B cell (primary cell): Measurements from ENCODE around the gene BRAF. TPM values are rescaled to one million over a fixed set of nuclear protein-coding genes. Genes with fewer than 3 reads are reported as not detected.

Experiments
- ATAC-seq: fragments of 200-7000 bp; cut with Tn5 transposase; one replicate; pipeline ENCODE4 v1.10.0; 2021; ENCODE audit warnings: low read depth, mild to moderate bottlenecking, moderate number of reproducible peaks, moderate library complexity
- CTCF ChIA-PET: fragments of 350-600 bp; sonication (Branson Sonifier 250); formaldehyde crosslinking; loops from one replicate; lab custom pipeline; 2021; ENCODE audit warnings: antibody characterized with exemption, inconsistent platforms; lab: Charles Lee
- POLR2A ChIA-PET: fragments of 350-600 bp; sonication (Branson Sonifier 250); formaldehyde crosslinking; loops from one replicate; lab custom pipeline; 2021; ENCODE audit warnings: antibody characterized with exemption; lab: Charles Lee
- DNase-seq: peaks from one replicate; pipeline ENCODE4 v3.0.0; 2013
- H2AFZ ChIP-seq: 2 replicates; pipeline ENCODE4 v1.6.1; 2012; ENCODE audit warnings: mild to moderate bottlenecking, low read depth, low read length; ENCODE audit not compliant: insufficient read depth, poor library complexity, severe bottlenecking
- H3K27ac ChIP-seq, 2 donors: 1 replicate in 1 of 2; 2 replicates in 1 of 2; pipeline ENCODE4 v1.5.1; 2012 to 2013; ENCODE audit warnings: low read length in 2 of 2, mild to moderate bottlenecking in 2 of 2, moderate library complexity in 1 of 2
- H3K27me3 ChIP-seq, 4 experiments: fragments of 200-600 bp in 1 of 4; sonication (generic) in 1 of 4; replicated peaks in 1 of 4; 1 replicate in 2 of 4; 2 replicates in 2 of 4; pipeline versions ENCODE4 v1.6.1 to v1.7.0; 2013 to 2016; ENCODE audit warnings: low read length in 3 of 4, mild to moderate bottlenecking in 2 of 4, mixed read lengths in 1 of 4, moderate library complexity in 1 of 4; ENCODE audit not compliant: insufficient read depth in 4 of 4, control insufficient read depth in 3 of 4; ENCODE audit errors: control extremely low read depth in 1 of 4
- H3K36me3 ChIP-seq, 2 experiments: replicated peaks in 1 of 2; 1 replicate in 1 of 2; 2 replicates in 1 of 2; pipeline versions ENCODE4 v1.6.1 to v1.7.1; 2013; ENCODE audit warnings: low read length in 1 of 2; ENCODE audit not compliant: insufficient read depth in 2 of 2, control insufficient read depth in 1 of 2; ENCODE audit errors: control extremely low read depth in 1 of 2, extremely low read depth in 1 of 2
- H3K4me1 ChIP-seq, 2 donors: fragments of 200-600 bp in 1 of 2; sonication (generic) in 1 of 2; 1 replicate in 1 of 2; 2 replicates in 1 of 2; pipeline versions ENCODE4 v1.5.1 to v1.6.1; 2013 to 2017; ENCODE audit warnings: low read length in 2 of 2; ENCODE audit not compliant: control insufficient read depth in 2 of 2, insufficient read depth in 2 of 2
- H3K4me2 ChIP-seq: replicated peaks from 2 replicates; pipeline ENCODE3; 2012; ENCODE audit warnings: mild to moderate bottlenecking, low read depth, low read length; ENCODE audit not compliant: poor library complexity, severe bottlenecking
- H3K4me3 ChIP-seq, 5 experiments: fragments of 200-600 bp in 1 of 5; sonication (generic) in 1 of 5; 1 replicate in 3 of 5; 2 replicates in 2 of 5; pipeline versions ENCODE4 v1.5.1 to v1.7.0; 2011 to 2016; ENCODE audit warnings: low read length in 4 of 5, mild to moderate bottlenecking in 4 of 5, low read depth in 2 of 5, control low read depth in 1 of 5, moderate library complexity in 1 of 5; ENCODE audit not compliant: insufficient read depth in 1 of 5; ENCODE audit errors: control extremely low read depth in 1 of 5, extremely low read depth in 1 of 5
- H3K79me2 ChIP-seq: fragments of 200-600 bp; sonication (generic); one replicate; pipeline ENCODE4 v1.6.0; 2016; ENCODE audit warnings: low read length; ENCODE audit not compliant: control insufficient read depth, insufficient read depth
- H3K9ac ChIP-seq: fragments of 200-600 bp; sonication (generic); 2 replicates; pipeline ENCODE4 v1.6.1; 2017; ENCODE audit warnings: mild to moderate bottlenecking, low read length, moderate library complexity
- H3K9me3 ChIP-seq, 3 donors: one replicate each; pipeline versions ENCODE4 v1.6.1 to v1.7.1; 2013; ENCODE audit warnings: low read length in 2 of 3; ENCODE audit not compliant: control insufficient read depth in 2 of 3, insufficient read depth in 1 of 3; ENCODE audit errors: control extremely low read depth in 1 of 3
- H4K20me1 ChIP-seq: 2 replicates; pipeline ENCODE4 v1.6.0; 2012; ENCODE audit warnings: mild to moderate bottlenecking, low read length; ENCODE audit not compliant: insufficient read depth, control insufficient read depth, poor library complexity, severe bottlenecking
- H3K27ac Mint-ChIP-seq: one replicate; pipeline ENCODE4 v1.8.0; 2021; ENCODE audit warnings: mixed read lengths
- H3K27me3 Mint-ChIP-seq: one replicate; pipeline ENCODE4 v1.8.0; 2021; ENCODE audit warnings: mixed read lengths
- H3K4me1 Mint-ChIP-seq: one replicate; pipeline ENCODE4 v1.8.0; 2021; ENCODE audit warnings: mixed read lengths
- H3K4me3 Mint-ChIP-seq: one replicate; pipeline ENCODE4 v1.8.0; 2021; ENCODE audit warnings: mixed read lengths
- H3K9me3 Mint-ChIP-seq: one replicate; pipeline ENCODE4 v1.8.0; 2022; ENCODE audit warnings: mixed read lengths; ENCODE audit not compliant: insufficient read depth
- CTCF ChIP-seq: fragments of 200-600 bp; IDR thresholded peaks from one replicate; pipeline ENCODE4 v1.8.0; 2022; ENCODE audit warnings: antibody characterized with exemption, mild to moderate bottlenecking
- EZH2 ChIP-seq: IDR thresholded peaks from 2 replicates; pipeline ENCODE4 v1.6.1; 2012; ENCODE audit warnings: borderline replicate concordance, low read depth, mild to moderate bottlenecking, moderate library complexity, low read length; ENCODE audit not compliant: insufficient read depth, poor library complexity, severe bottlenecking
- WGBS: methylation state at CpG from one replicate; pipeline ENCODE4 v1.1.5; 2013; ENCODE audit warnings: missing lambda C conversion rate; ENCODE audit not compliant: insufficient coverage; 5-methylcytosine and 5-hydroxymethylcytosine counted together
- intact Hi-C: fragments of 100-400 bp; cut with micrococcal nuclease; formaldehyde crosslinking; loops from one replicate; pipeline ENCODE4 v1.10.0; 2022
- polyA plus RNA-seq: library from polyadenylated mRNA; depleted of rRNA; stranded (reverse); fragments of >200 nt; gene quantifications from 2 replicates; pipeline ENCODE4 v1.2.3, GENCODE V29; 2012
- total RNA-seq, 2 donors: library from RNA; stranded (reverse); fragments of 120-200 nt in 1 of 2; gene quantifications; 1 replicate in 1 of 2; 2 replicates in 1 of 2; pipeline versions ENCODE4 v1.2.3 to v1.2.4, GENCODE V29; 2013 to 2022

The BRAF gene
- total and polyA plus RNA-seq, 2 donors (not counting 1 experiment from before 2014, with no cell fraction given), result 13.5 to 90.9 TPM

DNA sequence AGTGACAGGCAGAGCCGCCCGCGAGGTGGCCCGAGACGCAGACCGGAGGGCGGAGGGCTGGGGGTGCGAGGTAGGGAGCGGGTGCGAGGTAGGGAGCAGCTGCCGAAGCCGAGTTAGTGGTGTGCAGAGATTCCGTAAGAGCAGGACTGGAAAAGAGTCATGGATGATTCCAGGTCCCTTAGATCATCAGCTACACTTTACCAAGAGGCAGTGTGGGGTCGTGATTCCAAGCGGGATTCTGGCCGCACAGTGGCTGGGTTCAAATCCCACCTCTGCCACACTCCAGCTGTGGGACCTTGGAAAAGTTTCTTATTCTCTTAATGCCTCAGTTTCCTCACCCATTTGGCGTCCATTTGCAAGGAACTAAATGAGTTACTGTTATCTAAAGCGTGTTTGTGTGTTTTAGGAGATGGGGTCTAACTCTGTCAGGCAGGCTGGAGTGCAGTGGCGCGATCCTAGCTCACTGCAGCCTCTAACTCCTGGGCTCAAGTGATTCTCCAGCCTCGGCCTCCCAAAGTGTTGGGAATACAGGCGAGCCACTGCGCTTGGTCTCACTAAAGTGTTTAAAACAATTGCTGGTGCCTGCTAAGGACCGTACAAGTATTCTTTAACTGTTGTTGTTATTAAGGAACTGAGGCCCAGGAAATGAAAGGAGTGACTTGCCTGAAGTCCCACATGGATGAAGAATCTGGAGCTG lies 227.1 kb downstream of the BRAF start:
- no peaks in the 10 kb centered on the region for H3K27me3 Mint-ChIP-seq
- ChIA-PET POLR2A (interaction anchor here (0.8 kb wide), 1 partner anchor 1214 kb away, joined by 3 read pairs; the partner anchor contains the start of gene KLRG2), CTCF (no interaction called here)
- Histone ChIP-seq H3K27me3 (no peaks in the 10 kb centered on the region), H3K79me2 (peaks cover 55% of the 10 kb centered on the region), H3K27ac (peak overlapping the region; percentile 84), H4K20me1 (peaks cover 19% of the 10 kb centered on the region), H3K36me3 (peaks cover 0 to 2% of the 10 kb centered on the region in 2 experiments), H3K9me3 (no peaks in the 10 kb centered on the region), H3K4me1 (peaks cover 15 to 21% of the 10 kb centered on the region in 2 donors), H2AFZ (peak overlapping the region; percentile 96), H3K9ac (peak overlapping the region; percentile 89), H3K4me3 (peak overlapping the region; percentile 55 to 97 (median 94)), H3K4me2 (peak overlapping the region; percentile 83)
- TF ChIP-seq EZH2, result no peak
- TF ChIP-seq CTCF, result no peak
- no peaks in the 10 kb centered on the region for H3K9me3 Mint-ChIP-seq
- intact Hi-C loops, result loop anchor here (1.0 to 2.0 kb wide), 2 partner anchors 299 to 1041 kb away; partner anchors contain the start of genes SLC37A3 and SSBP1
- whole genome bisulfite sequencing, result 30% methylated on average over 22 of the region's 24 CpGs
- ATAC-seq (no peak), DNase-seq (no peak)
- peaks cover 37% of the 10 kb centered on the region for H3K4me1 Mint-ChIP-seq
- H3K4me3 Mint-ChIP-seq, result peak overlapping the region; percentile 99
- H3K27ac Mint-ChIP-seq, result peak overlapping the region; percentile 97
